Keratinocyte (primary cell): ENCODE measurements around the gene UPK1B. TPM values are rescaled to one million over a fixed set of nuclear protein-coding genes. Genes with fewer than 3 reads are reported as not detected.

ENCODE experiments used
- DNase-seq: peaks from one replicate; pipeline ENCODE4 v3.0.0-alpha.2; 2011; ENCODE audit warnings: low read depth, missing footprints, low spot score
- FAIRE-seq: peaks from 2 replicates; lab custom pipeline; 2011; peaks lifted over from hg19 to GRCh38; lab: Jason Lieb, UNC
- H2AFZ ChIP-seq: 2 replicates; pipeline ENCODE4 v1.6.0; 2012; ENCODE audit warnings: low read length, control low read depth, inconsistent platforms; ENCODE audit not compliant: control insufficient read depth
- H3K27ac ChIP-seq: 2 replicates; pipeline ENCODE4 v1.5.1; 2011; ENCODE audit warnings: low read length; ENCODE audit not compliant: control insufficient read depth, insufficient read depth
- H3K27me3 ChIP-seq: 3 replicates; pipeline ENCODE4 v1.6.0; 2011; ENCODE audit warnings: low read length; ENCODE audit not compliant: control insufficient read depth, insufficient read depth; ENCODE audit errors: extremely low read depth
- H3K36me3 ChIP-seq, 2 experiments: 2 replicates in 1 of 2; 3 replicates in 1 of 2; pipeline ENCODE4 v1.5.1; 2011; ENCODE audit warnings: low read length in 2 of 2, mild to moderate bottlenecking in 1 of 2; ENCODE audit not compliant: control insufficient read depth in 2 of 2, insufficient read depth in 2 of 2; ENCODE audit errors: extremely low read depth in 1 of 2
- H3K4me1 ChIP-seq: 3 replicates; pipeline ENCODE4 v1.5.1; 2011; ENCODE audit warnings: low read length; ENCODE audit not compliant: control insufficient read depth, insufficient read depth; ENCODE audit errors: extremely low read depth
- H3K4me2 ChIP-seq: 3 replicates; pipeline ENCODE4 v1.6.0; 2011; ENCODE audit warnings: low read depth, low read length; ENCODE audit not compliant: control insufficient read depth, insufficient read depth; ENCODE audit errors: extremely low read depth
- H3K4me3 ChIP-seq, 3 experiments: fragments of 200-600 bp in 1 of 3; sonication (generic) in 1 of 3; 2 replicates in 2 of 3; 3 replicates in 1 of 3; pipeline ENCODE4 v1.5.1; 2011 to 2016; ENCODE audit warnings: low read length in 3 of 3, mild to moderate bottlenecking in 3 of 3, control low read depth in 2 of 3, inconsistent platforms in 1 of 3, low read depth in 1 of 3, mixed read lengths in 1 of 3, mixed run types in 1 of 3, moderate library complexity in 1 of 3; ENCODE audit not compliant: control insufficient read depth in 2 of 3, insufficient read depth in 2 of 3; ENCODE audit errors: extremely low read depth in 1 of 3
- H3K79me2 ChIP-seq: 2 replicates; pipeline ENCODE4 v1.6.0; 2012; ENCODE audit warnings: low read length; ENCODE audit not compliant: control insufficient read depth, insufficient read depth
- H3K9ac ChIP-seq: 3 replicates; pipeline ENCODE4 v1.6.0; 2011; ENCODE audit warnings: low read length; ENCODE audit not compliant: control insufficient read depth, insufficient read depth; ENCODE audit errors: extremely low read depth
- H3K9me1 ChIP-seq: 3 replicates; pipeline ENCODE4 v1.6.0; 2011; ENCODE audit warnings: low read length; ENCODE audit not compliant: control insufficient read depth, insufficient read depth; ENCODE audit errors: extremely low read depth
- H3K9me3 ChIP-seq: 2 replicates; pipeline ENCODE4 v1.5.1; 2012; ENCODE audit warnings: low read depth, low read length; ENCODE audit not compliant: control insufficient read depth
- H4K20me1 ChIP-seq: 3 replicates; pipeline ENCODE4 v1.6.0; 2011; ENCODE audit warnings: low read length; ENCODE audit not compliant: control insufficient read depth, insufficient read depth; ENCODE audit errors: extremely low read depth
- CTCF ChIP-seq, 3 experiments: IDR thresholded peaks in 1 of 3; conservative IDR thresholded peaks in 1 of 3; optimal IDR thresholded peaks in 1 of 3; 2 replicates in 2 of 3; 3 replicates in 1 of 3; pipeline versions ENCODE3 to v1.5.1; 2011; ENCODE audit warnings: low read length in 3 of 3, mild to moderate bottlenecking in 3 of 3, moderate library complexity in 2 of 3, control low read depth in 1 of 3, inconsistent platforms in 1 of 3; ENCODE audit not compliant: insufficient read depth in 2 of 3; ENCODE audit errors: extremely low read depth in 1 of 3
- EZH2 ChIP-seq: IDR thresholded peaks from one replicate; pipeline ENCODE4 v1.6.1; 2012; ENCODE audit warnings: inconsistent platforms, mild to moderate bottlenecking, low read length, moderate library complexity
- dilution Hi-C: fragments of 300-500 bp; cut with MboI; formaldehyde crosslinking; loops from one replicate; pipeline ENCODE4 v1.7.0; 2020; ENCODE audit warnings: low sequenced_read_pairs; ENCODE audit not compliant: extremely low pct_ligation_motif_present
- polyA plus RNA-seq, 5 experiments: library from polyadenylated mRNA; depleted of rRNA in 3 of 5; stranded (reverse) in 3 of 5; stranded (forward) in 1 of 5; unstranded in 1 of 5; fragments of >200 nt; gene quantifications; 1 replicate in 1 of 5; 2 replicates in 3 of 5; 3 replicates in 1 of 5; pipeline versions ENCODE4 v1.2.1 to v1.2.3, GENCODE V29; 2011 to 2012; ENCODE audit warnings: missing spikeins in 2 of 5, low read depth in 1 of 5, low replicate concordance in 1 of 5

The UPK1B gene
- polyA plus RNA-seq, 1 donor (not counting 4 experiments of a cell fraction or from before 2014, with no cell fraction given), result 54.6 TPM

GRCh38 chr3:119220970-119221667, 47.7 kb downstream of the UPK1B start:
- H3K79me2 ChIP-seq, result no peaks in the 10 kb centered on the region
- H3K27me3 ChIP-seq, result no peaks in the 10 kb centered on the region
- H3K9ac ChIP-seq, result no peak overlapping the region
- DNase-seq (no peak), FAIRE-seq (no peak)
- no peaks in the 10 kb centered on the region for H3K9me1 ChIP-seq
- H3K4me1 ChIP-seq, result no peaks in the 10 kb centered on the region
- H2AFZ ChIP-seq, result no peak overlapping the region
- no peak overlapping the region for H3K27ac ChIP-seq
- H3K36me3 ChIP-seq, result peaks cover 25 to 33% of the 10 kb centered on the region in 2 experiments
- no peak overlapping the region for H3K4me2 ChIP-seq
- H3K4me3 ChIP-seq, result no peak overlapping the region
- H3K9me3 ChIP-seq, result no peaks in the 10 kb centered on the region
- H4K20me1 ChIP-seq, result no peaks in the 10 kb centered on the region
- dilution Hi-C loops, result no loop called here
- TF ChIP-seq CTCF (optimal IDR thresholded peaks at IDR 0.05 in 1 of 3, IDR thresholded peaks at IDR 0.05 in 1 of 3, conservative IDR thresholded peaks at IDR 0.05 in 1 of 3; ENCODE audit: extremely low read depth in 1 of 3, insufficient read depth in 2 of 3, low read length in 3 of 3) (no peak), EZH2 (no peak)

GRCh38 chr3:119221779-119222320, 48.5 kb downstream of the UPK1B start:
- Histone ChIP-seq H3K36me3 (peaks cover 31 to 36% of the 10 kb centered on the region in 2 experiments), H3K4me2 (no peak overlapping the region), H4K20me1 (no peaks in the 10 kb centered on the region), H3K9ac (no peak overlapping the region), H3K27me3 (no peaks in the 10 kb centered on the region), H3K4me1 (no peaks in the 10 kb centered on the region), H3K27ac (no peak overlapping the region), H3K79me2 (no peaks in the 10 kb centered on the region), H3K4me3 (no peak overlapping the region), H3K9me3 (no peaks in the 10 kb centered on the region), H2AFZ (no peak overlapping the region), H3K9me1 (no peaks in the 10 kb centered on the region)
- TF ChIP-seq CTCF (optimal IDR thresholded peaks at IDR 0.05 in 1 of 3, IDR thresholded peaks at IDR 0.05 in 1 of 3, conservative IDR thresholded peaks at IDR 0.05 in 1 of 3; ENCODE audit: extremely low read depth in 1 of 3, insufficient read depth in 2 of 3, low read length in 3 of 3) (no peak), EZH2 (no peak)
- FAIRE-seq (no peak), DNase-seq (no peak)
- dilution Hi-C loops, result no loop called here
